Motor neuron (in vitro differentiated cells): Measurements from ENCODE around the gene CRB2. TPM values are rescaled to one million over a fixed set of nuclear protein-coding genes. Genes with fewer than 3 reads are reported as not detected.

Source experiments
- ATAC-seq, 8 experiments: fragments of 200-7000 bp; cut with Tn5 transposase; replicated peaks in 6 of 8; 2 replicates each; pipeline ENCODE4 v1.8.0; 2021; ENCODE audit warnings: mild to moderate bottlenecking in 8 of 8, moderate library complexity in 8 of 8
- H3K27ac ChIP-seq, 2 donors: fragments of 250-450 bp; sonication (Bioruptor Pico); 2 replicates each; pipeline ENCODE4 v1.9.0; 2021; ENCODE audit warnings: antibody characterized with exemption in 2 of 2, mild to moderate bottlenecking in 2 of 2, moderate library complexity in 1 of 2
- H3K4me1 ChIP-seq, 2 donors: fragments of 250-450 bp; sonication (Bioruptor Pico); replicated peaks in 1 of 2; 2 replicates each; pipeline ENCODE4 v1.6.1; 2021; ENCODE audit warnings: antibody characterized with exemption in 2 of 2, mild to moderate bottlenecking in 2 of 2, moderate library complexity in 1 of 2
- H3K4me3 ChIP-seq, 5 donors: fragments of 250-450 bp; sonication (Bioruptor Pico); 2 replicates each; pipeline ENCODE4 v1.9.0; 2021; ENCODE audit warnings: antibody characterized with exemption in 5 of 5, mild to moderate bottlenecking in 5 of 5, moderate library complexity in 4 of 5
- WGBS, 10 experiments: fragments of 450-650 bp; shearing (Covaris generic); methylation state at CpG; one replicate each; pipeline ENCODE4 v1.0.0; 2022; 5-methylcytosine and 5-hydroxymethylcytosine counted together
- in situ Hi-C, 9 experiments: fragments of 400-800 bp; cut with MboI; loops; one replicate each; pipeline ENCODE4 v1.15.0; 2021; ENCODE audit warnings: low sequenced_read_pairs in 9 of 9, low pct_unique_long_range_greater_than_20kb in 2 of 9; ENCODE audit not compliant: unreplicated experiment in 9 of 9
- total RNA-seq, 8 experiments: library from RNA; unstranded; fragments of 300-600 nt; gene quantifications; 2 replicates each; pipeline versions ENCODE4 v1.2.3 to v1.2.4, GENCODE V29; 2022

CRB2 gene
- total RNA-seq, 8 experiments from 2014 or later, result 0.20 to 56.9 (median 11.9) TPM

- no peak overlapping the region for H3K4me3 ChIP-seq
- peaks cover 22 to 28% of the 10 kb centered on the region in 2 donors for H3K4me1 ChIP-seq
- 37 to 76% (median 42%) methylated on average over 3 to 6 of the region's 20 CpGs; no CpG with 5 or more reads in 6 of the 10 experiments for WGBS, 10 experiments
- no peak overlapping the region for H3K27ac ChIP-seq
- peak; percentile 7 to 84 (median 19) for ATAC-seq
- in situ Hi-C loops, result loop anchor here in 3 of 9 experiments (10.0 to 25.0 kb wide), 2 partner anchors 267 to 269 kb away; no protein-coding TSS in a partner anchor
Measured at GRCh38 chr9:123353984-123354591, 1.9 kb upstream of the CRB2 start.

- H3K4me1 ChIP-seq, result peaks cover 30 to 36% of the 10 kb centered on the region in 2 donors
- H3K27ac ChIP-seq, result no peak overlapping the region
- in situ Hi-C loops, result loop anchor here in 3 of 9 experiments (10.0 to 25.0 kb wide), 2 partner anchors 268 to 270 kb away; no protein-coding TSS in a partner anchor
- ATAC-seq, result no peak
- 0 to 43% (median 20%) methylated on average over 1 to 7 of the region's 9 CpGs; no CpG with 5 or more reads in 6 of the 10 experiments for WGBS, 10 experiments
- no peak overlapping the region for H3K4me3 ChIP-seq
Measured at GRCh38 chr9:123354806-123355508, 1.0 kb upstream of the CRB2 start.

- in situ Hi-C loops, result loop anchor here in 3 of 9 experiments (10.0 to 25.0 kb wide), 2 partner anchors 270 to 272 kb away; no protein-coding TSS in a partner anchor
- peak overlapping the region; percentile 61 to 89 for H3K27ac ChIP-seq
Measured at GRCh38 chr9:123356851-123357742, 1.1 kb downstream of the CRB2 start.

GRCh38 chr9:123357743-123358059 lies 1.7 kb downstream of the CRB2 start:
- in situ Hi-C loops, result loop anchor here in 3 of 9 experiments (10.0 to 25.0 kb wide), 2 partner anchors 270 to 273 kb away; no protein-coding TSS in a partner anchor
- WGBS, 10 experiments, result 86% methylated on average over 1 of the region's 2 CpGs; no CpG with 5 or more reads in 9 of the 10 experiments
- peak in 2 of 8 experiments; percentile 0 to 1 for ATAC-seq
- H3K4me3 ChIP-seq, result peak overlapping the region in 4 of 5 donors; percentile 37 to 48 (median 44)
- peak overlapping the region; percentile 61 to 89 for H3K27ac ChIP-seq
- H3K4me1 ChIP-seq, result peaks cover 45 to 56% of the 10 kb centered on the region in 2 donors

More at GRCh38 chr9:123356851-123357742, 1.1 kb downstream of the CRB2 start:
- peak in 6 of 8 experiments; percentile 15 to 29 (median 25) for ATAC-seq
- peak overlapping the region; percentile 20 to 48 (median 44) for H3K4me3 ChIP-seq
- WGBS, 10 experiments, result 0 to 60% (median 36%) methylated on average over 1 to 3 of the region's 19 CpGs; no CpG with 5 or more reads in 6 of the 10 experiments
- peaks cover 45 to 51% of the 10 kb centered on the region in 2 donors for H3K4me1 ChIP-seq

- peak overlapping the region in 2 of 5 donors; percentile 44 for H3K4me3 ChIP-seq
- peak overlapping the region; percentile 61 to 89 for H3K27ac ChIP-seq
- ATAC-seq, result peak in 5 of 8 experiments; percentile 39 to 53 (median 44)
- in situ Hi-C loops, result loop anchor here in 3 of 9 experiments (10.0 to 25.0 kb wide), 2 partner anchors 271 to 274 kb away; no protein-coding TSS in a partner anchor
- peaks cover 45 to 56% of the 10 kb centered on the region in 2 donors for H3K4me1 ChIP-seq
- 11 to 76% (median 17%) methylated on average over 1 to 6 of the region's 10 CpGs; no CpG with 5 or more reads in 3 of the 10 experiments for WGBS, 10 experiments
Measured at GRCh38 chr9:123358181-123358905, 2.3 kb downstream of the CRB2 start.

GRCh38 chr9:123359106-123359505 lies 3.1 kb downstream of the CRB2 start:
- peak overlapping the region; percentile 61 to 89 for H3K27ac ChIP-seq
- WGBS, 10 experiments, result 0 to 49% (median 22%) methylated on average over 1 to 2 of the region's 2 CpGs
- ATAC-seq, result no peak
- in situ Hi-C loops, result loop anchor here in 3 of 9 experiments (10.0 to 25.0 kb wide), 2 partner anchors 272 to 274 kb away; no protein-coding TSS in a partner anchor
- H3K4me3 ChIP-seq, result no peak overlapping the region
- H3K4me1 ChIP-seq, result peaks cover 53 to 63% of the 10 kb centered on the region in 2 donors

GRCh38 chr9:123359546-123359945 lies 3.5 kb downstream of the CRB2 start:
- in situ Hi-C loops, result loop anchor here in 3 of 9 experiments (10.0 to 25.0 kb wide), 2 partner anchors 272 to 275 kb away; no protein-coding TSS in a partner anchor

GRCh38 chr9:123360161-123361085 lies 4.4 kb downstream of the CRB2 start:
- H3K4me1 ChIP-seq, result peaks cover 63 to 74% of the 10 kb centered on the region in 2 donors
- peak overlapping the region; percentile 38 to 81 for H3K27ac ChIP-seq
- peak overlapping the region in 3 of 5 donors; percentile 6 to 14 (median 7) for H3K4me3 ChIP-seq
- in situ Hi-C loops, result loop anchor here in 1 of 9 experiments (25.0 kb wide), 1 partner anchor 273 kb away; no protein-coding TSS in a partner anchor
- ATAC-seq, result peak in 7 of 8 experiments; percentile 4 to 67 (median 44)
- 0 to 100% (median 0%) methylated on average over 1 to 7 of the region's 22 CpGs; no CpG with 5 or more reads in 5 of the 10 experiments for WGBS, 10 experiments

More at GRCh38 chr9:123359546-123359945, 3.5 kb downstream of the CRB2 start:
- 0 to 83% (median 50%) methylated on average over 1 to 2 of the region's 3 CpGs; no CpG with 5 or more reads in 2 of the 10 experiments for WGBS, 10 experiments
- Histone ChIP-seq H3K4me3 (no peak overlapping the region), H3K27ac (peak overlapping the region in 1 of 2 donors; percentile 65), H3K4me1 (peaks cover 57 to 67% of the 10 kb centered on the region in 2 donors)
- no peak for ATAC-seq

- Histone ChIP-seq H3K27ac (peak overlapping the region in 1 of 2 donors; percentile 81), H3K4me1 (peaks cover 60 to 71% of the 10 kb centered on the region in 2 donors), H3K4me3 (no peak overlapping the region)
- in situ Hi-C loops, result loop anchor here in 1 of 9 experiments (25.0 kb wide), 1 partner anchor 274 kb away; no protein-coding TSS in a partner anchor
- WGBS, 10 experiments, result 47% methylated on average over 3 of the region's 10 CpGs; no CpG with 5 or more reads in 9 of the 10 experiments
- ATAC-seq, result no peak
Measured at GRCh38 chr9:123361086-123361730, 5.2 kb downstream of the CRB2 start.
